GM23248 (cell line): ENCODE measurements around the gene LAMB1.

Experiments
- EZH2 ChIP-seq: fragments of 200-600 bp; sonication (generic); IDR thresholded peaks from 2 replicates; pipeline ENCODE4 v1.6.1; 2018; ENCODE audit warnings: antibody characterized with exemption, mild to moderate bottlenecking; ENCODE audit not compliant: insufficient read depth, poor library complexity, severe bottlenecking
- EZH2phosphoT487 ChIP-seq: fragments of 200-600 bp; sonication (generic); IDR thresholded peaks from 2 replicates; pipeline ENCODE4 v1.6.1; 2018; ENCODE audit warnings: antibody characterized with exemption, moderate library complexity, mild to moderate bottlenecking, low read depth; ENCODE audit not compliant: insufficient read depth

GRCh38 chr7:107953924-107954303 lies 49.0 kb downstream of the LAMB1 start:
- TF ChIP-seq EZH2 (no peak), EZH2phosphoT487 (no peak)
